Ectodermal cell (in vitro differentiated cells): Measurements from ENCODE around the gene A4GNT.
"Not testable (repeated sequence)": the region's sequence is repeated elsewhere in the genome, so short reads cannot be mapped to it uniquely, and the experiment has no call there.

ENCODE experiments used
- H3K27ac ChIP-seq: 2 replicates; pipeline ENCODE4 v1.7.0; 2013; ENCODE audit warnings: mild to moderate bottlenecking, low read depth, low read length; ENCODE audit not compliant: insufficient read depth, poor library complexity, severe bottlenecking
- H3K27me3 ChIP-seq: 2 replicates; pipeline ENCODE4 v1.7.0; 2013; ENCODE audit warnings: mild to moderate bottlenecking, low read length; ENCODE audit not compliant: insufficient read depth, control insufficient read depth, poor library complexity, severe bottlenecking
- H3K36me3 ChIP-seq: one replicate; pipeline ENCODE4 v1.7.0; 2013; ENCODE audit warnings: low read length; ENCODE audit not compliant: control insufficient read depth, insufficient read depth
- H3K4me1 ChIP-seq: one replicate; pipeline ENCODE4 v1.7.0; 2013; ENCODE audit warnings: low read length; ENCODE audit not compliant: control insufficient read depth, insufficient read depth
- H3K4me3 ChIP-seq: 2 replicates; pipeline ENCODE4 v1.7.0; 2013; ENCODE audit warnings: low read depth, low read length, control low read depth; ENCODE audit not compliant: insufficient read depth
- H3K9me3 ChIP-seq: 2 replicates; pipeline ENCODE4 v1.7.0; 2013; ENCODE audit warnings: mild to moderate bottlenecking, low read length, moderate library complexity; ENCODE audit not compliant: control insufficient read depth
- WGBS, 2 experiments: methylation state at CpG; one replicate each; pipeline ENCODE4 v1.1.7; 2013; ENCODE audit warnings: missing lambda C conversion rate in 2 of 2; 5-methylcytosine and 5-hydroxymethylcytosine counted together

Gene A4GNT

GRCh38 chr3:138119423-138119766, 12.8 kb downstream of the A4GNT start:
- Histone ChIP-seq H3K27me3 (no peaks in the 10 kb centered on the region), H3K9me3 (no peaks in the 10 kb centered on the region), H3K4me3 (no peak overlapping the region), H3K27ac (no peak overlapping the region), H3K4me1 (peaks cover 2% of the 10 kb centered on the region), H3K36me3 (no peaks in the 10 kb centered on the region)
- WGBS, 2 experiments, result 88 to 98% methylated on average over 3 to 4 of the region's 4 CpGs

GRCh38 chr3:138118612-138119422, 13.4 kb downstream of the A4GNT start:
- WGBS, 2 experiments, result 49 to 51% methylated on average over 8 of the region's 8 CpGs
- H3K27ac ChIP-seq, result no peak overlapping the region
- no peaks in the 10 kb centered on the region for H3K27me3 ChIP-seq
- H3K36me3 ChIP-seq, result no peaks in the 10 kb centered on the region
- no peaks in the 10 kb centered on the region for H3K9me3 ChIP-seq
- no peak overlapping the region for H3K4me3 ChIP-seq
- peaks cover 8% of the 10 kb centered on the region for H3K4me1 ChIP-seq

- no peaks in the 10 kb centered on the region for H3K27me3 ChIP-seq
- peak within 1 kb of the TSS; percentile 52 for H3K27ac ChIP-seq
- H3K4me1 ChIP-seq, result peaks cover 17% of the 10 kb centered on the region
- no peaks in the 10 kb centered on the region for H3K36me3 ChIP-seq
- no peaks in the 10 kb centered on the region for H3K9me3 ChIP-seq
- WGBS, 2 experiments, result 0 to 1% methylated on average over 86 of the region's 86 CpGs
- H3K4me3 ChIP-seq, result peak within 1 kb of the TSS; percentile 90
These were observed 16.9 kb downstream of the A4GNT start, which contains the start of gene DZIP1L for GRCh38 chr3:138114988-138115971. Gene DZIP1L (minus strand): TSS chr3:138115608. CDS start chr3:138103971, 11,637 bp downstream.

GRCh38 chr3:138114431-138114918, 17.7 kb downstream of the A4GNT start:
- Histone ChIP-seq H3K27ac (no peak overlapping the region), H3K4me3 (peak overlapping the region; percentile 90), H3K27me3 (no peaks in the 10 kb centered on the region), H3K4me1 (peaks cover 17% of the 10 kb centered on the region), H3K36me3 (no peaks in the 10 kb centered on the region), H3K9me3 (no peaks in the 10 kb centered on the region)
- 3 to 5% methylated on average over 9 of the region's 9 CpGs for WGBS, 2 experiments

- H3K4me3 ChIP-seq, result peak overlapping the region; percentile 2
- no peaks in the 10 kb centered on the region for H3K27me3 ChIP-seq
- no peaks in the 10 kb centered on the region for H3K36me3 ChIP-seq
- no peaks in the 10 kb centered on the region for H3K9me3 ChIP-seq
- peaks cover 17% of the 10 kb centered on the region for H3K4me1 ChIP-seq
- WGBS, 2 experiments, result 31 to 47% methylated on average over 1 of the region's 1 CpG
- H3K27ac ChIP-seq, result no peak overlapping the region
These were observed 18.9 kb downstream of the A4GNT start for GRCh38 chr3:138113326-138113725.

GRCh38 chr3:138112362-138112761, 19.8 kb downstream of the A4GNT start:
- H3K4me1 ChIP-seq, result peaks cover 17% of the 10 kb centered on the region
- WGBS, 2 experiments, result 92 to 94% methylated on average over 8 of the region's 8 CpGs

GRCh38 chr3:138105598-138105997, 26.6 kb downstream of the A4GNT start:
- no peaks in the 10 kb centered on the region for H3K27me3 ChIP-seq
- H3K4me3 ChIP-seq, result no peak overlapping the region
- peaks cover 3% of the 10 kb centered on the region for H3K36me3 ChIP-seq
- H3K4me1 ChIP-seq, result no peaks in the 10 kb centered on the region
- whole genome bisulfite sequencing, 2 experiments, result 90% methylated on average over 1 of the region's 1 CpG; no CpG with 5 or more reads in 1 of the 2 experiments
- H3K9me3 ChIP-seq, result no peaks in the 10 kb centered on the region
- H3K27ac ChIP-seq, result no peak overlapping the region

More at GRCh38 chr3:138112362-138112761, 19.8 kb downstream of the A4GNT start:
- Histone ChIP-seq H3K36me3 (no peaks in the 10 kb centered on the region), H3K27me3 (no peaks in the 10 kb centered on the region), H3K9me3 (no peaks in the 10 kb centered on the region), H3K27ac (no peak overlapping the region), H3K4me3 (no peak overlapping the region)

GRCh38 chr3:138103466-138103865, 28.7 kb downstream of the A4GNT start:
- H3K27me3 ChIP-seq, result no peaks in the 10 kb centered on the region
- no peak overlapping the region for H3K4me3 ChIP-seq
- 96 to 97% methylated on average over 19 of the region's 19 CpGs for WGBS, 2 experiments
- H3K27ac ChIP-seq, result no peak overlapping the region
- no peaks in the 10 kb centered on the region for H3K4me1 ChIP-seq
- H3K36me3 ChIP-seq, result peaks cover 6% of the 10 kb centered on the region
- H3K9me3 ChIP-seq, result no peaks in the 10 kb centered on the region

GRCh38 chr3:138101351-138101940, 30.7 kb downstream of the A4GNT start:
- H3K9me3 ChIP-seq, H3K27me3 ChIP-seq, H3K36me3 ChIP-seq, H3K27ac ChIP-seq, H3K4me1 ChIP-seq, H3K4me3 ChIP-seq: not testable (repeated sequence)
- 86% methylated on average over 22 of the region's 22 CpGs for whole genome bisulfite sequencing, 2 experiments
